ELF-1 (cell line): ENCODE measurements around the gene SYDE2.
A peak's percentile ranks its signal among the peaks of the same experiment; 100 is the strongest.
"Not testable (repeated sequence)": the region's sequence is repeated elsewhere in the genome, so short reads cannot be mapped to it uniquely, and the experiment has no call there.

Experiments used
- DNase-seq: peaks from one replicate; pipeline ENCODE4 v3.0.0-alpha.2; 2016; ENCODE audit warnings: low read depth, low spot score

SYDE2 gene

GRCh38 chr1:85219853-85220610, 19.2 kb upstream of the SYDE2 start:
- no peak for DNase-seq

GRCh38 chr1:85216697-85217096, 15.9 kb upstream of the SYDE2 start:
- no peak for DNase-seq

GRCh38 chr1:85214654-85215053, 13.8 kb upstream of the SYDE2 start:
- DNase-seq = no peak

- no peak for DNase-seq
Measured at GRCh38 chr1:85208488-85208887, 7.7 kb upstream of the SYDE2 start.

GRCh38 chr1:85203573-85204171, 2.9 kb upstream of the SYDE2 start:
- no peak for DNase-seq

GRCh38 chr1:85202864-85203255, 2.0 kb upstream of the SYDE2 start:
- DNase-seq = no peak

- no peak for DNase-seq
Measured at GRCh38 chr1:85202092-85202863, 1.5 kb upstream of the SYDE2 start.

GRCh38 chr1:85201340-85202091, 700 bp upstream of the SYDE2 start:
- DNase-seq = peak; percentile 91

- DNase-seq = no peak
Measured at GRCh38 chr1:85199667-85200462, 951 bp downstream of the SYDE2 start.

- DNase-seq = no peak
Measured at GRCh38 chr1:85198864-85199263, 2.0 kb downstream of the SYDE2 start.

- no peak for DNase-seq
Measured at GRCh38 chr1:85196358-85196757, 4.5 kb downstream of the SYDE2 start.

GRCh38 chr1:85195703-85196102, 5.1 kb downstream of the SYDE2 start:
- no peak for DNase-seq

- DNase-seq = not testable (repeated sequence)
Measured at GRCh38 chr1:85192129-85192528, 8.7 kb downstream of the SYDE2 start.

- DNase-seq = no peak
Measured at GRCh38 chr1:85189120-85189519, 11.7 kb downstream of the SYDE2 start.

- no peak for DNase-seq
Measured at GRCh38 chr1:85188530-85188929, 12.3 kb downstream of the SYDE2 start.

- not testable (repeated sequence) for DNase-seq
Measured at GRCh38 chr1:85187021-85187420, 13.8 kb downstream of the SYDE2 start.

GRCh38 chr1:85184245-85184644, 16.6 kb downstream of the SYDE2 start:
- DNase-seq = no peak

GRCh38 chr1:85182700-85183099, 18.1 kb downstream of the SYDE2 start:
- DNase-seq = no peak

GRCh38 chr1:85180869-85181268, 19.9 kb downstream of the SYDE2 start:
- DNase-seq = no peak

- DNase-seq = no peak
Measured at GRCh38 chr1:85179522-85179921, 21.3 kb downstream of the SYDE2 start.

- no peak for DNase-seq
Measured at GRCh38 chr1:85178396-85178795, 22.4 kb downstream of the SYDE2 start.
